ENCODE results near the gene ZNF423. TPM values are rescaled to one million over a fixed set of nuclear protein-coding genes. Genes with fewer than 3 reads are reported as not detected.
A peak's percentile ranks its signal among the peaks of the same experiment; 100 is the strongest.

Gene ZNF423
- polyA plus RNA-seq, 4 donors: 0.54 to 10.3 (median 2.9) TPM; not detected in 1

DNA sequence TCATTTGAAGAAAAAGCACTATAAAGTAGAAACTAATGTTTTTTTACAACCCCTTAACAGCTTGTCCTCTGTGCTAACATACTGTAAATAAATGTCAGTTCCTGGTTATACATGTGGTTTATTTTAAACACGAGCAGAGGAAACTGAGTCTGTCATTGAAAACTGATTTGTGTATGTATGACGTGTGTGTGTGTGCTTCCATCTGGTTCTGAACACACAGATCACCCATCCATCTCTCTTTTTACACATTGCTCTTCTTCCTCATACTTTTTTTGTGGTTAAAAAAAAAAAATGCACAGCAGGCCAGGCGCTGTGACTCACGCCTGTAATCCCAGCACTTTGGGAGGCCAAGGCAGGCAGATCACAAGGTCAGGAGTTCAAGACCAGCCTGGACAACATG is 49.5 kb downstream of the ZNF423 start:
- no peaks in the 10 kb centered on the region for H3K9me3 ChIP-seq (ENCODE audit: control insufficient read depth in 2 of 2, insufficient read depth in 1 of 2, low read depth in 1 of 2, low read length in 1 of 2)
- DNase-seq: no peak
- WGBS, 3 donors: 31 to 49% (median 35%) methylated on average over 4 of the region's 4 CpGs

DNA sequence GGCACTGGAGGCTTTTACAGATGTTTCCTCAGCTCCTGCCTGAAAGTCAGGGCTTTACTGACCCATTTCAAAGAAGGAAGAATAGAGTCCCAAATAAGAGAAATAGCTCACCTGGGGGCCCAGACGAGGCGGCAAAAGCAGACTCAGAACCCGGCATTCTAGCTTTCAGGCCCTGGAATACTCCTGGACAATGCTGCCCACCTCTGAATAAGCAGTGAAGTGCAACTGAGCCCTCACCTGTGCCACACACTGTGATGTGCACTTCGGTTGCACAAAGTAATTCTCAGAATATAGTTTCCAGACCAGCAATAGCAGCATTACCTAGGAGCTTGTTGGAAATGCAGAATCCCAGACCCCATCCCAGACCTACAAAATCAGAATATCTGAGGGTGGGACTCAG is 54.6 kb downstream of the ZNF423 start:
- 76 to 83% (median 76%) methylated on average over 4 of the region's 4 CpGs for WGBS, 3 donors
- Histone ChIP-seq H3K4me1 (ENCODE audit: control insufficient read depth in 3 of 3, insufficient read depth in 2 of 3, low read depth in 1 of 3, low read length in 2 of 3) (no peaks in the 10 kb centered on the region), H3K27ac (ENCODE audit: low read depth in 1 of 3, low read length in 2 of 3) (no peak overlapping the region), H3K9me3 (ENCODE audit: control insufficient read depth in 2 of 2, insufficient read depth in 1 of 2, low read depth in 1 of 2, low read length in 1 of 2) (no peaks in the 10 kb centered on the region), H3K36me3 (ENCODE audit: control insufficient read depth in 3 of 3, insufficient read depth in 2 of 3, low read depth in 1 of 3, low read length in 3 of 3) (peaks cover 0 to 14% (median 0%) of the 10 kb centered on the region in 3 donors), H3K4me3 (ENCODE audit: low read depth in 1 of 3, low read length in 3 of 3) (no peak overlapping the region), H3K27me3 (ENCODE audit: control insufficient read depth in 3 of 3, insufficient read depth in 3 of 3, low read length in 3 of 3) (no peaks in the 10 kb centered on the region)
- DNase-seq: no peak
- no peak for FAIRE-seq

More for the DNA sequence above, 49.5 kb downstream of the ZNF423 start:
- FAIRE-seq: no peak
- H3K27me3 ChIP-seq (ENCODE audit: control insufficient read depth in 3 of 3, insufficient read depth in 3 of 3, low read length in 3 of 3): no peaks in the 10 kb centered on the region
- H3K27ac ChIP-seq (ENCODE audit: low read depth in 1 of 3, low read length in 2 of 3): no peak overlapping the region
- peaks cover 0 to 6% (median 0%) of the 10 kb centered on the region in 3 donors for H3K36me3 ChIP-seq (ENCODE audit: control insufficient read depth in 3 of 3, insufficient read depth in 2 of 3, low read depth in 1 of 3, low read length in 3 of 3)
- peaks cover 0 to 2% (median 0%) of the 10 kb centered on the region in 3 donors for H3K4me1 ChIP-seq (ENCODE audit: control insufficient read depth in 3 of 3, insufficient read depth in 2 of 3, low read depth in 1 of 3, low read length in 2 of 3)
- no peak overlapping the region for H3K4me3 ChIP-seq (ENCODE audit: low read depth in 1 of 3, low read length in 3 of 3)

DNA sequence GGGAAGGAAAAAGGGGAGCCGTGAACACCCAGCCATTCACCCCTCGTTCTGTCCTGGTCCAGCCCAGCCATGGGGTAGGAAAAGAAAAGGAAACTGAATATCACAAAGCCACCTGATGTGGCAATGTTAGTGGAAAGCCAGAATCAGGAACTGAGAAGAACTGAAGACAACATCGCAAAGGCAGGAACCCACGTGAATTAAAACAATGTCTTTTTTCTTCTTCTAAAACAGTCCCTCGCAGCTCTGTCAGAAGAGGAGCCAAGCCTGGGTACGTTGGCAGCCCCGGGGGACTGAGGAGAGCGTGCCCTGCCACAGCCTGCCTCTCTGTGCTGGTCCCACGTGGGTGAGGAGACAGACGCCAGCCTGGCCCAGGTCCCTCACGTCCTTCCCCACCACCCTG is 55.0 kb downstream of the ZNF423 start:
- DNase-seq: no peak
- no peaks in the 10 kb centered on the region for H3K27me3 ChIP-seq (ENCODE audit: control insufficient read depth in 3 of 3, insufficient read depth in 3 of 3, low read length in 3 of 3)
- 69 to 72% (median 71%) methylated on average over 11 of the region's 11 CpGs for WGBS, 3 donors
- H3K36me3 ChIP-seq (ENCODE audit: control insufficient read depth in 3 of 3, insufficient read depth in 2 of 3, low read depth in 1 of 3, low read length in 3 of 3): peaks cover 0 to 12% (median 0%) of the 10 kb centered on the region in 3 donors
- H3K9me3 ChIP-seq (ENCODE audit: control insufficient read depth in 2 of 2, insufficient read depth in 1 of 2, low read depth in 1 of 2, low read length in 1 of 2): no peaks in the 10 kb centered on the region
- FAIRE-seq: no peak
- no peak overlapping the region for H3K27ac ChIP-seq (ENCODE audit: low read depth in 1 of 3, low read length in 2 of 3)
- no peak overlapping the region for H3K4me3 ChIP-seq (ENCODE audit: low read depth in 1 of 3, low read length in 3 of 3)
- no peaks in the 10 kb centered on the region for H3K4me1 ChIP-seq (ENCODE audit: control insufficient read depth in 3 of 3, insufficient read depth in 2 of 3, low read depth in 1 of 3, low read length in 2 of 3)

DNA sequence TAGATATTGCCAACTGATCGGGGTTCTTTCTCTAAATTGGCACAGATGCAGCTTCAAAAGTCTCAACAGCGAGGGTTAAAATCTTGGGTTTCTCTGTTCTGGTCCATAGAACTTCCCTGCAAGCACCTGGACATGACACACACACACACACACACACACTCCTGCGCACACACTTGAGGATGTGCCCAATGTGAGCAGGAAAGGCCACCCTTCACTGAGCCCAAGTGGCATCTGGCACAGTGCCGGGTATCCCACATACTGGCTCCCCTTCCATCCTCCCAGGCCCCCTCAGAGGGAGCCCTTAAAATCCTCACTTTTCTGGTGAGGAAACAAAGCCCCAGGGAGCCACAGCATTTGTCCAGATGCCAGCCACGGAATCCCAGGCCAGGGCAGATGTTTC is 55.5 kb downstream of the ZNF423 start:
- Histone ChIP-seq H3K27me3 (ENCODE audit: control insufficient read depth in 3 of 3, insufficient read depth in 3 of 3, low read length in 3 of 3) (no peaks in the 10 kb centered on the region), H3K36me3 (ENCODE audit: control insufficient read depth in 3 of 3, insufficient read depth in 2 of 3, low read depth in 1 of 3, low read length in 3 of 3) (peaks cover 0 to 10% (median 0%) of the 10 kb centered on the region in 3 donors), H3K4me1 (ENCODE audit: control insufficient read depth in 3 of 3, insufficient read depth in 2 of 3, low read depth in 1 of 3, low read length in 2 of 3) (no peaks in the 10 kb centered on the region), H3K27ac (ENCODE audit: low read depth in 1 of 3, low read length in 2 of 3) (no peak overlapping the region), H3K9me3 (ENCODE audit: control insufficient read depth in 2 of 2, insufficient read depth in 1 of 2, low read depth in 1 of 2, low read length in 1 of 2) (no peaks in the 10 kb centered on the region), H3K4me3 (ENCODE audit: low read depth in 1 of 3, low read length in 3 of 3) (no peak overlapping the region)
- WGBS, 3 donors: 73 to 79% (median 74%) methylated on average over 5 of the region's 5 CpGs
- no peak for FAIRE-seq
- no peak for DNase-seq

DNA sequence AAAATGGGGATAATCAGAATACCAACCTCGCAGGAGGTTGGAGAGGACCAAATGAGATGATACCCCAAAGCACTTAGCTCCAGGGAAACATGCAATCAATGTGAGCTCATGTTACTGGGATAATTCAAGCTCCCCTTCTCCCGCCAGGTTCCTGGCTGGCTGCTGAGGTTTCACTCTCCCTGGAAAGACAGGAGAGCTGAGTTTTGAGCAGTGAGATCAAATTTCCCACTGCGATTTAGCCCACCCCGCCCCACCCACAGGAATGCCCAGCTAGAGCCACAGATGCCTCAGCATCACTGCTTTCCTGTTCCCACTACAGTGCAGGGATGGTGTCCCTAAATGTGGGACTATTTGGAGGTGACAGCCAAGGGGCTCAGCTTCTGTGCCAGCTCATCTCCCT is 56.7 kb downstream of the ZNF423 start:
- H3K4me1 ChIP-seq (ENCODE audit: control insufficient read depth in 3 of 3, insufficient read depth in 2 of 3, low read depth in 1 of 3, low read length in 2 of 3): no peaks in the 10 kb centered on the region
- H3K9me3 ChIP-seq (ENCODE audit: control insufficient read depth in 2 of 2, insufficient read depth in 1 of 2, low read depth in 1 of 2, low read length in 1 of 2): no peaks in the 10 kb centered on the region
- DNase-seq (no peak), FAIRE-seq (no peak)
- no peaks in the 10 kb centered on the region for H3K27me3 ChIP-seq (ENCODE audit: control insufficient read depth in 3 of 3, insufficient read depth in 3 of 3, low read length in 3 of 3)
- H3K36me3 ChIP-seq (ENCODE audit: control insufficient read depth in 3 of 3, insufficient read depth in 2 of 3, low read depth in 1 of 3, low read length in 3 of 3): peaks cover 0 to 9% (median 0%) of the 10 kb centered on the region in 3 donors
- no peak overlapping the region for H3K4me3 ChIP-seq (ENCODE audit: low read depth in 1 of 3, low read length in 3 of 3)
- H3K27ac ChIP-seq (ENCODE audit: low read depth in 1 of 3, low read length in 2 of 3): no peak overlapping the region
- WGBS, 3 donors: 54 to 67% (median 62%) methylated on average over 4 of the region's 4 CpGs

DNA sequence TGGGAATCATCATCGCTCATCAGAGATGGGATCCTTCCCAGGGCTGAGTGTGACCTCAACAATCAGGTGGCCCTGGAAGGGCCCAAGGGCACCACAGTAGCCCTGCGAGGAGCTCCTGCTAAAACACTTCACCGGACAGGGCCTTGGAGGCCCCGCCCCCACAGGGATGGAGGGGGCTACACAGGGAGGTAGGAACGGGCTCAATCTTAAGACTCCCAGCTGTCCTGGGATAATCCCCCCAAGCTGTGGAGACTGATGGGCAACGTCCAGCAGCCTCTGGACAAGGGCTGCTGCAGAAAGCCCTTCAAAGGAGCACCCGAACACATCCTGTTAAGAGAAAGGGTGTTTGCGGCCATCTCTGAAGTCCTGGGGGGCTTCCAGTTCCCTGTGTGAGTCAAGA is 60.4 kb downstream of the ZNF423 start:
- Histone ChIP-seq H3K27ac (ENCODE audit: low read depth in 1 of 3, low read length in 2 of 3) (no peak overlapping the region), H3K27me3 (ENCODE audit: control insufficient read depth in 3 of 3, insufficient read depth in 3 of 3, low read length in 3 of 3) (no peaks in the 10 kb centered on the region), H3K4me1 (ENCODE audit: control insufficient read depth in 3 of 3, insufficient read depth in 2 of 3, low read depth in 1 of 3, low read length in 2 of 3) (no peaks in the 10 kb centered on the region), H3K4me3 (ENCODE audit: low read depth in 1 of 3, low read length in 3 of 3) (no peak overlapping the region), H3K9me3 (ENCODE audit: control insufficient read depth in 2 of 2, insufficient read depth in 1 of 2, low read depth in 1 of 2, low read length in 1 of 2) (no peaks in the 10 kb centered on the region), H3K36me3 (ENCODE audit: control insufficient read depth in 3 of 3, insufficient read depth in 2 of 3, low read depth in 1 of 3, low read length in 3 of 3) (peaks cover 0 to 3% (median 0%) of the 10 kb centered on the region in 3 donors)
- whole genome bisulfite sequencing, 3 donors: 83 to 89% (median 85%) methylated on average over 8 of the region's 8 CpGs
- FAIRE-seq: no peak
- no peak for DNase-seq

DNA sequence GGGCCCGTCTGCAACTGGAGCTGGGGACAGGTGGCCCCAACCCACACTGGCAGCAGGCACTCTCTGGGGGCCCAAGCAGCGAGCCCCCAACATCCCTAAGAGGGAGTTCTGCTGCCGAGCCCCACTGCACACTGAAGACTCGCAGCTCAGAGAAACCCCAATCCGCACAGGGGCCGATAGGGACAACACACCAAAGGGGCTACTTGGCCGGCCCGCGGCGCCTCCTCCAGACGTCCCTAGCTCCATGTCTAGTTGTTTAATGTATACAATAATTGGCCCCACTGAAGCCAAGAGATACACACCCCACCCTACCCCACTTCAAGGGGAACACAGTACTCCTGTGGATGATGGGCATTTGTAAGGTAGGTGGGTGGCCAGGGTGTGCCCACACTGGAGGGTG is 62.7 kb downstream of the ZNF423 start:
- Histone ChIP-seq H3K4me1 (ENCODE audit: control insufficient read depth in 3 of 3, insufficient read depth in 2 of 3, low read depth in 1 of 3, low read length in 2 of 3) (no peaks in the 10 kb centered on the region), H3K27me3 (ENCODE audit: control insufficient read depth in 3 of 3, insufficient read depth in 3 of 3, low read length in 3 of 3) (no peaks in the 10 kb centered on the region), H3K9me3 (ENCODE audit: control insufficient read depth in 2 of 2, insufficient read depth in 1 of 2, low read depth in 1 of 2, low read length in 1 of 2) (no peaks in the 10 kb centered on the region), H3K4me3 (ENCODE audit: low read depth in 1 of 3, low read length in 3 of 3) (no peak overlapping the region), H3K27ac (ENCODE audit: low read depth in 1 of 3, low read length in 2 of 3) (no peak overlapping the region), H3K36me3 (ENCODE audit: control insufficient read depth in 3 of 3, insufficient read depth in 2 of 3, low read depth in 1 of 3, low read length in 3 of 3) (peaks cover 0 to 14% (median 0%) of the 10 kb centered on the region in 3 donors)
- DNase-seq: no peak
- 79 to 85% (median 81%) methylated on average over 11 of the region's 11 CpGs for WGBS, 3 donors
- no peak for FAIRE-seq

DNA sequence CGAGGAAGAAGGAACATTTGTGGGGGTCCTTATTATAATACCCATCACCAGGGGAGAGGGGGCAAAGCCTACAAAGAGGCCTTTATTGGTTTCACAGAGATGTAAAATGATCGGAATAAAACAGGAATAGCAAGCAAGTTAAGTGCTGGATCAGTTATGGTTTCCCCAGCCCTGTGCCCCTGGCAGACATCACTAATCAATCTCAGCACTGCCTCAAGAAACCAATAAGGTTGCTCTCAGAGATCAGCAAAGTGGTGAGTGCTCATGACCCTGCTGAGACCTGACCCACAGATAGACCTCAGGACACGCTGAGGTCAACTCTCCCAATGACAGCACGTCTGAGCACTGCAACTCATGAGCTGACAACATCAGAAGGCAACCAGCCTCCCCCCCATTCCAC is 66.3 kb downstream of the ZNF423 start:
- FAIRE-seq (no peak), DNase-seq (no peak)
- 72 to 89% (median 84%) methylated on average over 4 of the region's 4 CpGs for WGBS, 3 donors
- H3K27me3 ChIP-seq (ENCODE audit: control insufficient read depth in 3 of 3, insufficient read depth in 3 of 3, low read length in 3 of 3): no peaks in the 10 kb centered on the region
- peak overlapping the region in 1 of 3 donors; percentile 19 for H3K27ac ChIP-seq (ENCODE audit: low read depth in 1 of 3, low read length in 2 of 3)
- H3K4me1 ChIP-seq (ENCODE audit: control insufficient read depth in 3 of 3, insufficient read depth in 2 of 3, low read depth in 1 of 3, low read length in 2 of 3): no peaks in the 10 kb centered on the region
- H3K4me3 ChIP-seq (ENCODE audit: low read depth in 1 of 3, low read length in 3 of 3): no peak overlapping the region
- H3K36me3 ChIP-seq (ENCODE audit: control insufficient read depth in 3 of 3, insufficient read depth in 2 of 3, low read depth in 1 of 3, low read length in 3 of 3): peaks cover 0 to 28% (median 0%) of the 10 kb centered on the region in 3 donors
- no peaks in the 10 kb centered on the region for H3K9me3 ChIP-seq (ENCODE audit: control insufficient read depth in 2 of 2, insufficient read depth in 1 of 2, low read depth in 1 of 2, low read length in 1 of 2)

DNA sequence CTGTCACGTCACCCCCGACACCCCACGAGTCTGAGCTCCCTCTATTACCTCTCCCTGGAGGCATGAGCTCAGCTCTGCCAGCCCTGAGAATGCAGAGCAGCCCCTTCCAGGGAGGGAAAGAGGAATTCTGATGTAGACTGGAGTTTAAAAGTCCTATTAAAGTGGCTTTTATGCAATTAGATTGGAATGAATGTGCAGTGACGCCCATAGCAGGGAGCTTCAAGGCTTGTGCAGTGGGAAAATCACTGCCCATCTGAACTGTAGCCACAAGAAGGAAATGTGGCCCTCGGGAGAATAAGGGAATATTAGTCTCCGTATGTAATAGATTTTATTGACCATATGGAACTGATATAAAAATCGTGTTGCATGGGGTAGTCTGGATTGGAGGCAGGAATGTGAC is 66.9 kb downstream of the ZNF423 start:
- FAIRE-seq (no peak), DNase-seq (no peak)
- H3K27ac ChIP-seq (ENCODE audit: low read depth in 1 of 3, low read length in 2 of 3): peak overlapping the region in 2 of 3 donors; percentile 28 to 47
- H3K36me3 ChIP-seq (ENCODE audit: control insufficient read depth in 3 of 3, insufficient read depth in 2 of 3, low read depth in 1 of 3, low read length in 3 of 3): peaks cover 0 to 26% (median 0%) of the 10 kb centered on the region in 3 donors
- H3K4me1 ChIP-seq (ENCODE audit: control insufficient read depth in 3 of 3, insufficient read depth in 2 of 3, low read depth in 1 of 3, low read length in 2 of 3): no peaks in the 10 kb centered on the region
- H3K4me3 ChIP-seq (ENCODE audit: low read depth in 1 of 3, low read length in 3 of 3): no peak overlapping the region
- no peaks in the 10 kb centered on the region for H3K9me3 ChIP-seq (ENCODE audit: control insufficient read depth in 2 of 2, insufficient read depth in 1 of 2, low read depth in 1 of 2, low read length in 1 of 2)
- 59 to 70% (median 65%) methylated on average over 7 of the region's 7 CpGs for WGBS, 3 donors
- no peaks in the 10 kb centered on the region for H3K27me3 ChIP-seq (ENCODE audit: control insufficient read depth in 3 of 3, insufficient read depth in 3 of 3, low read length in 3 of 3)

Measured in small intestine (tissue), 7 donors.